HG03064 (cell line): ENCODE data around the gene MPPED2.

Experiments used
- ATAC-seq: cut with Tn5 transposase; IDR thresholded peaks from one replicate; pipeline ENCODE4 v1.9.1; 2021; ENCODE audit warnings: low read depth; ENCODE audit not compliant: unreplicated experiment

The MPPED2 gene

GRCh38 chr11:30535818-30536217, 50.3 kb downstream of the MPPED2 start:
- ATAC-seq = no peak

- no peak for ATAC-seq
Observed at GRCh38 chr11:30533445-30533947, 52.7 kb downstream of the MPPED2 start.

GRCh38 chr11:30527566-30527965, 58.6 kb downstream of the MPPED2 start:
- no peak for ATAC-seq

- no peak for ATAC-seq
Observed at GRCh38 chr11:30526558-30526957, 59.6 kb downstream of the MPPED2 start.

GRCh38 chr11:30522536-30523243, 63.5 kb downstream of the MPPED2 start:
- ATAC-seq = no peak

- no peak for ATAC-seq
Observed at GRCh38 chr11:30521297-30522071, 64.7 kb downstream of the MPPED2 start.

GRCh38 chr11:30513087-30513486, 73.1 kb downstream of the MPPED2 start:
- no peak for ATAC-seq

GRCh38 chr11:30511408-30511807, 74.7 kb downstream of the MPPED2 start:
- ATAC-seq = no peak

GRCh38 chr11:30510750-30511149, 75.4 kb downstream of the MPPED2 start:
- ATAC-seq = no peak

- no peak for ATAC-seq
Observed at GRCh38 chr11:30509364-30509763, 76.8 kb downstream of the MPPED2 start.

- no peak for ATAC-seq
Observed at GRCh38 chr11:30508594-30508993, 77.6 kb downstream of the MPPED2 start.

- no peak for ATAC-seq
Observed at GRCh38 chr11:30505603-30506002, 80.5 kb downstream of the MPPED2 start.

- no peak for ATAC-seq
Observed at GRCh38 chr11:30504468-30504867, 81.7 kb downstream of the MPPED2 start.

GRCh38 chr11:30503156-30503555, 83.0 kb downstream of the MPPED2 start:
- no peak for ATAC-seq

- no peak for ATAC-seq
Observed at GRCh38 chr11:30502305-30502704, 83.8 kb downstream of the MPPED2 start.

GRCh38 chr11:30501744-30502143, 84.4 kb downstream of the MPPED2 start:
- no peak for ATAC-seq

GRCh38 chr11:30499940-30500339, 86.2 kb downstream of the MPPED2 start:
- no peak for ATAC-seq

GRCh38 chr11:30497600-30497999, 88.6 kb downstream of the MPPED2 start:
- ATAC-seq = no peak

GRCh38 chr11:30496935-30497334, 89.2 kb downstream of the MPPED2 start:
- no peak for ATAC-seq

- no peak for ATAC-seq
Observed at GRCh38 chr11:30495437-30495836, 90.7 kb downstream of the MPPED2 start.

- ATAC-seq = no peak
Observed at GRCh38 chr11:30489511-30489910, 96.6 kb downstream of the MPPED2 start.

- no peak for ATAC-seq
Observed at GRCh38 chr11:30489076-30489475, 97.1 kb downstream of the MPPED2 start.
